ENCODE measurements around the gene AGER.

Gene AGER

GRCh38 chr6:32183030-32183429 is 1.0 kb downstream of the AGER start:
- H3K4me1 ChIP-seq = no peaks in the 10 kb centered on the region
- no peaks in the 10 kb centered on the region for H3K9me3 ChIP-seq
- H3K4me3 ChIP-seq (ENCODE audit: low read depth, low read length) = no peak overlapping the region
- H3K27me3 ChIP-seq = no peaks in the 10 kb centered on the region
- peaks cover 14% of the 10 kb centered on the region for H3K36me3 ChIP-seq
- TF ChIP-seq CTCF (IDR thresholded peaks at IDR 0.05; ENCODE audit: low read depth, low read length) = no peak
- DNase-seq = no peak

GRCh38 chr6:32182555-32182981 is 1.5 kb downstream of the AGER start:
- Histone ChIP-seq H3K27me3 (no peaks in the 10 kb centered on the region), H3K36me3 (peaks cover 9% of the 10 kb centered on the region)
- TF ChIP-seq CTCF (IDR thresholded peaks at IDR 0.05; ENCODE audit: low read depth, low read length) = no peak

GRCh38 chr6:32181915-32182529 is 2.0 kb downstream of the AGER start:
- Histone ChIP-seq H3K36me3 (peaks cover 4% of the 10 kb centered on the region; the same call in 1 of the 2 replicates), H3K4me1 (no peaks in the 10 kb centered on the region), H3K9me3 (no peaks in the 10 kb centered on the region), H3K27me3 (no peaks in the 10 kb centered on the region), H3K4me3 (ENCODE audit: low read depth, low read length) (no peak overlapping the region)
- TF ChIP-seq CTCF (IDR thresholded peaks at IDR 0.05; ENCODE audit: low read depth, low read length) = no peak
- DNase-seq = no peak

More at GRCh38 chr6:32182555-32182981, 1.5 kb downstream of the AGER start:
- Histone ChIP-seq H3K4me3 (ENCODE audit: low read depth, low read length) (no peak overlapping the region), H3K9me3 (no peaks in the 10 kb centered on the region), H3K4me1 (no peaks in the 10 kb centered on the region)
- DNase-seq = no peak

GRCh38 chr6:32181148-32181702 is 2.8 kb downstream of the AGER start:
- no peaks in the 10 kb centered on the region for H3K9me3 ChIP-seq
- no peaks in the 10 kb centered on the region for H3K36me3 ChIP-seq
- no peaks in the 10 kb centered on the region for H3K4me1 ChIP-seq
- H3K27me3 ChIP-seq = no peaks in the 10 kb centered on the region
- TF ChIP-seq CTCF (IDR thresholded peaks at IDR 0.05; ENCODE audit: low read depth, low read length) = no peak
- no peak overlapping the region for H3K4me3 ChIP-seq (ENCODE audit: low read depth, low read length)
- DNase-seq = no peak

GRCh38 chr6:32179766-32180405 is 4.2 kb downstream of the AGER start:
- H3K4me3 ChIP-seq (ENCODE audit: low read depth, low read length) = no peak overlapping the region
- TF ChIP-seq CTCF (IDR thresholded peaks at IDR 0.05; ENCODE audit: low read depth, low read length) = no peak
- no peaks in the 10 kb centered on the region for H3K27me3 ChIP-seq
- no peaks in the 10 kb centered on the region for H3K9me3 ChIP-seq
- H3K4me1 ChIP-seq = no peaks in the 10 kb centered on the region
- DNase-seq = no peak
- no peaks in the 10 kb centered on the region for H3K36me3 ChIP-seq
